ENCODE measurements around the gene KIF21A.

GRCh38 chr12:39392154-39392925 lies 50.6 kb downstream of the KIF21A start:
- TF ChIP-seq CTCF (IDR thresholded peaks at IDR 0.05) (no peak), POLR2A (IDR thresholded peaks at IDR 0.05) (no peak)
